ENCODE data around the gene ASS1. TPM values are rescaled to one million over a fixed set of nuclear protein-coding genes. Genes with fewer than 3 reads are reported as not detected.

The ASS1 gene
- total RNA-seq, 1 donor from 2014 or later = 117 TPM

- Histone ChIP-seq H4K20me1 (ENCODE audit: insufficient read depth, low read length) (no peaks in the 10 kb centered on the region), H3K4me2 (ENCODE audit: low read length) (no peak overlapping the region), H3K9ac (ENCODE audit: low read length) (no peak overlapping the region), H3K4me3 (ENCODE audit: insufficient read depth, low read depth, low read length) (no peak overlapping the region), H3K27ac (ENCODE audit: low read depth, low read length) (no peak overlapping the region), H3K27me3 (ENCODE audit: insufficient read depth, low read length) (no peaks in the 10 kb centered on the region), H2AFZ (ENCODE audit: low read depth, low read length) (no peak overlapping the region), H3K36me3 (ENCODE audit: insufficient read depth, low read length) (no peaks in the 10 kb centered on the region), H3K79me2 (ENCODE audit: insufficient read depth, low read length) (no peaks in the 10 kb centered on the region), H3K4me1 (ENCODE audit: insufficient read depth, low read length) (no peaks in the 10 kb centered on the region), H3K9me3 (ENCODE audit: insufficient read depth, low read depth, low read length) (peaks cover 11% of the 10 kb centered on the region)
- Mint-ChIP-seq H3K4me3 (ENCODE audit: unreplicated experiment) (no peak overlapping the region), H3K9me3 (ENCODE audit: unreplicated experiment) (peaks cover 6% of the 10 kb centered on the region), H3K27ac (ENCODE audit: unreplicated experiment) (no peak overlapping the region), H3K36me3 (ENCODE audit: low read depth, unreplicated experiment) (peaks cover 38% of the 10 kb centered on the region), H3K27me3 (ENCODE audit: low read depth, unreplicated experiment) (peaks cover 2% of the 10 kb centered on the region), H3K4me1 (ENCODE audit: low read depth, unreplicated experiment) (no peaks in the 10 kb centered on the region)
- no peak for TF ChIP-seq EZH2 (IDR thresholded peaks at IDR 0.05; ENCODE audit: insufficient read depth, low read length)
- no peak for FAIRE-seq
- DNase-seq (ENCODE audit: low read depth) = no peak
Measured at GRCh38 chr9:130490981-130491380, 46.2 kb downstream of the ASS1 start.

- H3K27ac Mint-ChIP-seq (ENCODE audit: unreplicated experiment) = no peak overlapping the region
- TF ChIP-seq EZH2 (IDR thresholded peaks at IDR 0.05; ENCODE audit: insufficient read depth, low read length) (no peak), CTCF (IDR thresholded peaks at IDR 0.05; ENCODE audit: insufficient read depth, low read depth, low read length) (no peak)
- H3K4me1 Mint-ChIP-seq (ENCODE audit: low read depth, unreplicated experiment) = no peaks in the 10 kb centered on the region
- Histone ChIP-seq H4K20me1 (ENCODE audit: insufficient read depth, low read length) (no peaks in the 10 kb centered on the region), H3K27ac (ENCODE audit: low read depth, low read length) (no peak overlapping the region), H3K27me3 (ENCODE audit: insufficient read depth, low read length) (no peaks in the 10 kb centered on the region), H3K4me1 (ENCODE audit: insufficient read depth, low read length) (no peaks in the 10 kb centered on the region), H2AFZ (ENCODE audit: low read depth, low read length) (no peak overlapping the region), H3K79me2 (ENCODE audit: insufficient read depth, low read length) (no peaks in the 10 kb centered on the region), H3K4me3 (ENCODE audit: insufficient read depth, low read depth, low read length) (no peak overlapping the region), H3K36me3 (ENCODE audit: insufficient read depth, low read length) (no peaks in the 10 kb centered on the region), H3K4me2 (ENCODE audit: low read length) (no peak overlapping the region), H3K9ac (ENCODE audit: low read length) (no peak overlapping the region), H3K9me3 (ENCODE audit: insufficient read depth, low read depth, low read length) (peaks cover 11% of the 10 kb centered on the region)
- no peak overlapping the region for H3K4me3 Mint-ChIP-seq (ENCODE audit: unreplicated experiment)
- H3K36me3 Mint-ChIP-seq (ENCODE audit: low read depth, unreplicated experiment) = peaks cover 34% of the 10 kb centered on the region
- peaks cover 4% of the 10 kb centered on the region for H3K27me3 Mint-ChIP-seq (ENCODE audit: low read depth, unreplicated experiment)
- FAIRE-seq = no peak
- peaks cover 7% of the 10 kb centered on the region for H3K9me3 Mint-ChIP-seq (ENCODE audit: unreplicated experiment)
- no peak for DNase-seq (ENCODE audit: low read depth)
Measured at GRCh38 chr9:130491830-130492482, 47.2 kb downstream of the ASS1 start.

- H3K27ac ChIP-seq (ENCODE audit: low read depth, low read length) = no peak overlapping the region
- H3K4me2 ChIP-seq (ENCODE audit: low read length) = no peak overlapping the region
- no peaks in the 10 kb centered on the region for H3K4me1 ChIP-seq (ENCODE audit: insufficient read depth, low read length)
- no peak for FAIRE-seq
- H4K20me1 ChIP-seq (ENCODE audit: insufficient read depth, low read length) = no peaks in the 10 kb centered on the region
- no peak overlapping the region for H3K4me3 ChIP-seq (ENCODE audit: insufficient read depth, low read depth, low read length)
- H3K9ac ChIP-seq (ENCODE audit: low read length) = no peak overlapping the region
- Mint-ChIP-seq H3K27me3 (ENCODE audit: low read depth, unreplicated experiment) (peaks cover 12% of the 10 kb centered on the region), H3K4me1 (ENCODE audit: low read depth, unreplicated experiment) (no peaks in the 10 kb centered on the region), H3K27ac (ENCODE audit: unreplicated experiment) (no peak overlapping the region), H3K4me3 (ENCODE audit: unreplicated experiment) (no peak overlapping the region), H3K36me3 (ENCODE audit: low read depth, unreplicated experiment) (peaks cover 32% of the 10 kb centered on the region), H3K9me3 (ENCODE audit: unreplicated experiment) (peaks cover 7% of the 10 kb centered on the region)
- TF ChIP-seq CTCF (IDR thresholded peaks at IDR 0.05; ENCODE audit: insufficient read depth, low read depth, low read length) (no peak), EZH2 (IDR thresholded peaks at IDR 0.05; ENCODE audit: insufficient read depth, low read length) (no peak)
- DNase-seq (ENCODE audit: low read depth) = no peak
- peaks cover 4% of the 10 kb centered on the region for H3K27me3 ChIP-seq (ENCODE audit: insufficient read depth, low read length)
- H3K36me3 ChIP-seq (ENCODE audit: insufficient read depth, low read length) = no peaks in the 10 kb centered on the region
- no peak overlapping the region for H2AFZ ChIP-seq (ENCODE audit: low read depth, low read length)
- H3K79me2 ChIP-seq (ENCODE audit: insufficient read depth, low read length) = no peaks in the 10 kb centered on the region
- H3K9me3 ChIP-seq (ENCODE audit: insufficient read depth, low read depth, low read length) = peaks cover 11% of the 10 kb centered on the region
Measured at GRCh38 chr9:130493021-130493420, 48.3 kb downstream of the ASS1 start.

Measured in astrocyte (in vitro differentiated cells and primary cell).